Measurements from ENCODE around the gene PAEP.

The PAEP gene

DNA sequence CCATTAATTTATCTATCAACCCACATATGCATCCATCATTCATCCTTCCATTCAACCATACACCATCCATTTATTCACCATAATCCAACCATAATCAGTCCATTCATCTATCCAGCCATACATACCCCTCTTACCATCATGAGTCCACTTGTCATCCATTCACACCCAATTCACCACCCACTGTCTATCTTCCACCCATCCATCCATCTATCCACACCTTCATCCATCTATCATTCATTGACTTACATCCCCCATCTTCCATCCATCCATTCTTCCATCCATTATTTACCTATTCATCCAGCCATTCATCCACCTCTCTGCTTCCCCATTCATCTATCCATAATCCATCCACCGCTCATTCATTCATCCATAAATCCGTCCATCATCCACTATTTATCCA, 17.8 kb downstream of the PAEP start:
- no peak for DNase-seq (ENCODE audit: low read depth)

DNA sequence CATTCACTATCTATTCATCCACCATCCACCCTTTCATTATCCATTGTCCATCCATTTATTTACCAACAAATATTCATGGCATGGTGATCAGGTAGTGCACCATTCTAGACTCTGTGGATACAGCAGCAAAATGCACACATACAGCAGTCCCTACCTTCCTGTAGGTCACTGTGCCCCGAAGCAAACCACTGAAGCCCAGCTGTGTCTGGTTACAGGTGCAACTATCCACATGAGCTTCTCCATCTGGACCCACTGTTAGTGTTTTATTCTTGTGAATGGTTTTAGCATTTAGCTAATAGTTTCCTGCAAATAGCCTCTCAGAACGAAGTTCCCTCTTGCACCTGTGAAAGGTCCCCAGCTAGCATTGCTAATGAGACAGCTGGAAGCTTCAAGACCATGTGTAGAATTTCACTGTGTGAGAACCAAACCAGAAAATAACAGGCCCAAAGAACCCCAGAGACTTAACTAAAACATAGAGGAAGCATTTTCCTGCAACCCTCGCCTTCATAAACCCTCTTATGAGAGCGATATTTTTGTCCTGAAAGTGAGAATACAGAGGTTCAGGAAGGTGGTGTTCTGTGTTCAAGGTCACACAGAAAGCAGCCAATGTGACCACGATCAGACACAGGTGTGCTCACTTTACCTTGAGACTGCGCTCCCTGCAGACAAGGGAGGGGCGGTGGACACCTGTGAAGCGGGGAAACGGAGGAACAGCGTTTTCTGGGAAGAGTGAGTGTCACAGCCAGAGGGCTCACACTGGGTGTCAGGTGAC, 18.5 kb downstream of the PAEP start:
- no peak for DNase-seq (ENCODE audit: low read depth)

- no peak for DNase-seq (ENCODE audit: low read depth)
Measured at GRCh38 chr9:135580664-135581380, 19.3 kb downstream of the PAEP start.

- DNase-seq (ENCODE audit: low read depth): no peak
Measured at GRCh38 chr9:135581636-135582426, 20.3 kb downstream of the PAEP start.

DNA sequence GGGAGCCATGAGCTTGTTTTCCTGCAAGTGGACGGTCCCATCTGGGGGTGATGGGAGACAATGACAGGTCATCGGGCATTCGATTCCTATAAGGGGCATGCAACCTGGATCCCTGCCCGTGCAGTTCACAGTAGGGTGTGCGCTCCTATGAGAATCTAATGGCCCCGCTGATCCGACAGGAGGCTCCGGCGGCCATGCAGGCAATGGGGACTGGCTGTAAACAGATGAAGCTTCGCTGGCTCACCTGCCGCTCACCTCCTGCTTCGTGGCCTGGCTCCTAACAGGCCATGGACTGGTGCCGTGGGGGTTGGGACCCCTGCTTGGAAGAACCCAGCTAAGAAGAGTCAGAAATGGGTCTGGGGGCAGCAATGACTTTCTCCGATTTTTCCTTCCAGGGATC, 21.0 kb downstream of the PAEP start:
- DNase-seq (ENCODE audit: low read depth): no peak

GRCh38 chr9:135582966-135583687, 21.6 kb downstream of the PAEP start:
- no peak for DNase-seq (ENCODE audit: low read depth)

DNA sequence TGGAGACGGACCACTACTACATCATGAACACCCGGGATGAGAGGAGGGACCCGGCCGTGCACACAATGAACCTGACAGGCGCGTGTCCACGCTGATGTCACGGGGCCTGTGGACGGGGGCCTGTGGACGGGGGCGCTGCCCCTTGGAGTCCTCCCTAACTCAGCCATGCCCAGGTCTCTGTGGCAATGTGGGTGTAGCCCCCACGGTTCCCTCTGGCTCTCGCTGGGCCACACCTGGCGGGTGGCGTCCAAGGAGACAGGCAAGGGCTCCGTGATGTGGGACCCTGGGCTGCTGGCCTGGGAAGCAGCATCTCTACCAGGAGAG, 22.1 kb downstream of the PAEP start:
- no peak for DNase-seq (ENCODE audit: low read depth)

GRCh38 chr9:135584371-135584770, 22.8 kb downstream of the PAEP start:
- DNase-seq (ENCODE audit: low read depth): no peak

DNA sequence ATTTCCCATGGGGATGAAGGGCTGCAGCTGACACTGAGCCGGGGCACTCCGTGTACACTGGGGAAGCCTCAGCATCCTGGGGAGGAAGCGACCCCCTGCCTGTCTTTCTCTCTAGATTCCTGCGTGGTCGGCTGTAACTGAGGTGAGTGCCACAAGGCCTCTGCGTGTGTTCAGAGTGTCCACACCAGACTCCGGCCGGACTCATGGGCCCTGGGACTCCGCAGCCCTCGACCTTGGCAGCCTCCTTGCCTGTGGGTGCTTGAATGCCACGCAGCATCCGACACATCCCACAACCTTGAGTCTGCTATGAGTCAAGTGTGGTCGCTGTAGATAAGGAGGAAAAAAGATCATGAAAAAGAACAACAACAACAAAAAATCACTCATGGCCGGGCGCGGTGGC, 23.4 kb downstream of the PAEP start:
- no peak for DNase-seq (ENCODE audit: low read depth)

DNA sequence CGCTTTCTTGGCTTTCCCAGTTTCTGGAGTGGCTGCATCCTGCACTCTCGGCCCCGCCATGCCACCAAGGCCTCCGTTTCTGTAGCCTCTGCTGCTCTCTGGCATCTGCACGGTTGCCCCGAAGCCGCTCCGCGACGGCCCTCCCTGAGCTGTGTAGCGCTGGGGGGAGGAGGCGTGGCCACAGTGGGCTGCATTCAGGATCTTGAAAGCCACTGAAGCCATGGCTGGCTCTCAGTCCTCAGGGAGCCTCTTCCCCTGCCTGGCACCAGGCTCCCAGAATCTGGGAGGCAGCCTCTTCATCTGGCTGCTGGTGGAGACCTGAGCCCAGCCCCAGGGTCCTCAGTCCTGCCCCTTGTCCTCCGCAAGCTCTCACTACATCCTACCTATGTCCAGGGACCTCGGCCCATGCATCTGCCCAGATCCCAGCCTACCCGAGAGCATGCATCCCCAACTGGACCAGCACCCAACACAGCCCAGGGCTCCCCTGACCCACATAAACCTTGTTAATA, 25.1 kb downstream of the PAEP start:
- no peak for DNase-seq (ENCODE audit: low read depth)

- no peak for DNase-seq (ENCODE audit: low read depth)
Measured at GRCh38 chr9:135587658-135588057, 26.1 kb downstream of the PAEP start.

DNA sequence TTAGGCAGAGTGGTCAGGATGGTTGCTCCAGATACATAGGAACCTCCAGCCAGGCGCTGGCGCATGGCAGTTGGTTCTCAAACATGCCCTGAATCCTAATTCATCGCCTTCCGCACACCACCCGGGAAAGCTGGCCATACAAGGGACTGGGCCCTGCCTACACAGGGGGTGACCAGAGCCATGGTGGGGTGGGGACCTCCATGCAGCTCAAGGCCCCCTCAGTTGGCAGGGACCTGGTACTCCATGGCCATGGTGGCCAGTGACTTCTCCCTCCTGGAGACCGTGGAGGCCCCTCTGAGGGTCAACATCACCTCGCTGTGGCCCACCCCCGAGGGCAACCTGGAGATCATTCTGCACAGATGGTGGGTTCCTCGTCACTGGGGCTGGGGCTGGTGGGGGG, 26.8 kb downstream of the PAEP start:
- DNase-seq (ENCODE audit: low read depth): no peak

GRCh38 chr9:135588886-135589595, 27.5 kb downstream of the PAEP start:
- DNase-seq (ENCODE audit: low read depth): no peak

GRCh38 chr9:135589596-135590485, 28.3 kb downstream of the PAEP start:
- DNase-seq (ENCODE audit: low read depth): no peak

DNA sequence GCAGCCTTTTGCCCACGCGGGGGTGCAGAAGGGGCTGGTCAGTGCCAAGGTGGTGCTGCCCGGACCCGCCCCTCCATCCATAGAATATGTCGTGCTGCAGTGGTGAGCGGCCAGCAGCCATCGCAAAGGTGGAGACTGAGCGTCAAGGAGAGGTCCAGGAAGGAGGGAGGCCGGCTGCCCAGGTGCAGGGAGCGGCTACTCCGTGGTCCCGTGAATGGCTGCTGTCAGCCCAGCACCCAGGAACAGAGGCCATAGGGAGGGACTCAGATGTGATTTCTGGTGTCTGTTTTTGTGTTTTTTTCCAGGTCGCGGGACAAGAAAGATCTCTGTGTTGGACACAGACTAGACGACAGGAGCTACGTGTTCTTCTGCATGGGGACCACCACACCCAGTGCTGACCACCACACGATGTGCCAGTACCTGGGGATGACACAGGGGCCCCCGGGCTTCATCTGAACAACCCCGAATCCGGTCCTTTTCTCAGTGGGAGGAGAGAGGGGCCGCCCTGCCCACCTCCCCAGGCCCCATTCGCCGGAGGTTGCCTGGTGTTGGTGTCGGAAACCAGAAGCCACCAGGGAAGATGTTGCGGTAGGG, 29.0 kb downstream of the PAEP start:
- DNase-seq (ENCODE audit: low read depth): no peak

DNA sequence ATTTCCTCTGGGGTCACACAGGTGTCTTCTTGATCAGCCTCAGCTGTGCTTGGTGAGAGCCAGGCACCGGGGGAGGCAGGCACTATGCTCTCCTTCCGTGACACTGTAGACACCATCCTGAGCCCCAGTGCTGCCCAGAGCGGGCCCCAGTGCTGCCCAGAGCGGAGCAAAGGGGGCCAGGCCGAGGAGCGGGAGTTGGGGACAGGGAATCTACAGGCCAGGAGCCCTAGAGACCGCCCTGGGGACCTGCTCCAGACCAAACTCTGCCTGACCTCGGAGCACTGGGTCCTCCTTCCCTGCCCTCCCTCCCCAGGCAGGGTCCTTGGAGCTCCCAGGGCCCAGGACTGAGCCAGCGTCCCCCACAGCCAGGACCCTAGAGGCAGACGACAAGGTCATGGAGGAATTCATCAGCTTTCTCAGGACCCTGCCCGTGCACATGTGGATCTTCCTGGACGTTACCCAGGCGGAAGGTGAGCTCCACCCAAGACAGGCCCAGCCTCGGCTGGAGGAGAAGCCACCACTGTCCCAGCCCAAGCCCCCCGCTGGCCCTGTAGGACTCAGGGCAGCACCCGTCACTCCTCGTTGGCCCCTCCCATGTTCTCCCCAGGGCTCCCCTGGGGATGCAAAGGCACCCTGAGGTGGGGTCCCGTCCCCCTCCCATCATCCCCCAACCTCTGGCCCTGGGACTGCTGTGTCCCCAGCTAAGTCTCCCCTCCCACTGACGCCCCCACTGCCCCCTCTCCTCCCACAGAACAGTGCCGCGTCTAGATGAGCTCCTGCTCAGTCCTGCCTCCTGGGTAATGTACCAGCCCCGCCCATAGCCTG, 30.2 kb downstream of the PAEP start:
- DNase-seq (ENCODE audit: low read depth): no peak

- DNase-seq (ENCODE audit: low read depth): no peak
Measured at GRCh38 chr9:135592331-135592590, 30.7 kb downstream of the PAEP start.

GRCh38 chr9:135592625-135593024, 31.1 kb downstream of the PAEP start:
- DNase-seq (ENCODE audit: low read depth): no peak

DNA sequence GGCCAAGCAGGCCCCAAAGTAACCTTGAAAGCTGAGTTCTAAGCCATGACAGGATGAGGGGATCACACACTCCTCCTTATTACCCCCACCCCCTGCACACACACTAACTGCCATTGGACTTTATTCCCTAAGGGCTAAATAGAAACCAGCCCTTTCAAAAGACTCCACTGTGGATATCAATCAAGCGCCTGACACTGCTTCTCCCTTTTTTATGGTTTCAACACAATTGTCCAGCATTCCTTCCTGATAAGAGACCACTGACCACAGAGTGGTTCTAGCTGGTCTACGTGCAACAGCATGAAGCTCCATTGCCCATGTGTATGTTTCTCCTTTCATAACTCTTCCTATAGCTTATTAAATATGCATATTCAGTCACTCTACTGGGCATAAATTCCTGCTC, 34.7 kb downstream of the PAEP start:
- no peak for DNase-seq (ENCODE audit: low read depth)

Data from T-helper 22 cell (primary cell).